ENCODE measurements around the gene MALAT1. TPM values are rescaled to one million over a fixed set of nuclear protein-coding genes. Genes with fewer than 3 reads are reported as not detected.
"Not testable (repeated sequence)": the region's sequence is repeated elsewhere in the genome, so short reads cannot be mapped to it uniquely, and the experiment has no call there.

MALAT1 gene
- total and polyA plus RNA-seq, 8 donors = 608 to 15,875 (median 753) TPM

DNA sequence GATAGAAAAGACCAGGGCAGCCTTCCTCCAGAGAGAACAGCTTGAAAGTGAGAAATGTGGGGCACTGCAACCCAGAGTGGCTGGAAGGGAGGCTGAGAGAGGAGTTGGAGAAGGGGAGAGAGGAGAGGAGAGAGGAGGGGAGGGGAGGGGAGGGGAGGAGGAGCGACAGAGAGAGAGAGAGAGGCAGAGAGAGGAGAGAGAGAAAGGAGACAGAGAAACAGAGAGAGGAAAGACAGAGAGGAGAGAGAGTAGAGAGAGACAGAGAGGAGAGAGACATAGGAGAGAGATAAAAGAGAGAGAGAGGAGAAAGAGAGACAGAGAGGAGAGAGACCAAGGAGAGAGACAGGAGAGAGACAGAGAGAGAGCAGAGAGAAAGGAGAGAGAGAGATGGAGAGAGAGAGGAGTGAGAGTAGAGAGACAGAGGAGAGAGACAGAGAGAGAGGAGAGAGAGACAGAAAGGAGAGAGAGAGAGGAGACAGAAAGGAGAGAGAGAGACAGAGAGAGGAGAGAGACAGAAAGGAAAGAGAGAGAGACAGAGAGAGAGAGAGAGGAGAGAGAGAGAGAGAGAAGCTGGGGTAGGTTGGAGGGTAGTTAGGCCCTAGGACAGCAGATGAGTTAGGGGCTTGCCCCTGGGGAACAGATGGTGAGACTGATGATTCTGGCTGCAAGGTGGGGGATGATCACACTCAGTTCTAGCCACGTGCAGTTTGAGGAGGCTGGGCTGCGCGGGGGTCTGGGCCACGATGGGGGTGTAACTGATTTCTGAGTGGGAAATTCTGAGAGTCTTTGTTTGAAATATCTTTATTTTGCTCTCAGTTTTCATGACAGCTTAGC lies 17.5 kb downstream of the MALAT1 start:
- no peak for ATAC-seq

GRCh38 chr11:65518941-65519549 lies 20.2 kb downstream of the MALAT1 start:
- ATAC-seq; H3K4me3 ChIP-seq; H3K27me3 ChIP-seq; H3K36me3 ChIP-seq; DNase-seq; H3K9me3 ChIP-seq; H3K27ac ChIP-seq; intact Hi-C loops (cut with DNase I): not testable (repeated sequence)
- H3K4me1 ChIP-seq = peaks cover 3 to 20% of the 10 kb centered on the region in 2 donors

More for the DNA sequence above, 17.5 kb downstream of the MALAT1 start:
- Histone ChIP-seq H3K27ac (no peak overlapping the region), H3K36me3 (no peaks in the 10 kb centered on the region), H3K27me3 (no peaks in the 10 kb centered on the region), H3K4me3 (no peak overlapping the region), H3K9me3 (no peaks in the 10 kb centered on the region), H3K4me1 (no peaks in the 10 kb centered on the region)
- peak in 1 of 4 donors; percentile 18 for DNase-seq
- intact Hi-C loops (cut with DNase I) = no loop called here
- TF ChIP-seq CTCF (IDR thresholded peaks at IDR 0.05) = no peak

GRCh38 chr11:65521777-65522521 lies 23.1 kb downstream of the MALAT1 start:
- H3K36me3 ChIP-seq; intact Hi-C loops (cut with DNase I); H3K9me3 ChIP-seq; H3K4me3 ChIP-seq; ATAC-seq; H3K27me3 ChIP-seq: not testable (repeated sequence)
- Histone ChIP-seq H3K4me1 (peaks cover 16 to 41% of the 10 kb centered on the region in 2 donors), H3K27ac (peak overlapping the region in 1 of 2 donors; percentile 62)
- peak in 2 of 4 donors; percentile 41 to 63 for DNase-seq

DNA sequence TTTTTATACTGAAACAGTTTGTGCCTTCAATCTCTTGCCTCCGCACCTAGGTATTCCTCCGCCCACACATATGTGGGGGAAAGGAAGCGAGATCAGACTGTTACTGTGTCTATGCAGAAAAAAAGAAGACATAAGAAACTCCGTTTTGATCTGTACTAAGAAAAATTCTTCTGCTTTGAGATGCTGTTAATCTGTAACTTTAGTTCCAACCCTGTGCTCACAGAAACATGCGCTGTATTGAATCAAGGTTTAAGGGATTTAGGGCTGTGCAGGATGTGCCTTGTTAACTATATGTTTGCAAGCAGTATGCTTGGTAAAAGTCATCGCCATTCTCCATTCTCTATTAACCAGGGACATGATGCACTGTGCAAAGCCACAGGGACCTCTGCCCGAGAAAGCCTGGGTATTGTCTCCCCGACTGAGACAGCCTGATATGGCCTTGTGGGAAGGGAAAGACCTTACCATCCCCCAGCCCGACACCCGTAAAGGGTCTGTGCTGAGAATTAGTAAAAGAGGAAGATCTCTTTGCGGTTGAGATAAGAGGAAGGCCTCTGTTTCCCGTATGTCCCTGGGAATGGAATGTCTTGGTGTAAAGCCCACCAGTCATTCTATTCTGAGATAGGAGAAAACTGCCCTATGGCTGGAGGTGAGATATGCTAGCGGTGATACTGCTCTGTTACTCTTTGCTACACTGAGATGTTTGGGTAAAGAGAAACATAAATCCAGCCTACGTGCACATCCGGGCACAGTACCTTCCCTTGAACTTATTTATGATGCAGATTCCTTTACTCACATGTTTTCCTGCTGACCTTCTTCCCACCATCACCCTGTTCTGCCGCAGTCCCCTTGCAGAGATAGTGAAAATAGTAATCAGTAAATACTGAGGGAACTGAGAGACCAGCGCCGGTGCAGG lies 24.1 kb downstream of the MALAT1 start:
- ATAC-seq; intact Hi-C loops (cut with DNase I); H3K9me3 ChIP-seq; H3K27me3 ChIP-seq; H3K4me3 ChIP-seq: not testable (repeated sequence)
- Histone ChIP-seq H3K4me1 (peaks cover 16 to 41% of the 10 kb centered on the region in 2 donors), H3K36me3 (peaks cover 0 to 15% of the 10 kb centered on the region in 2 donors), H3K27ac (peak overlapping the region in 1 of 2 donors; percentile 62)
- peak in 1 of 4 donors; percentile 13 for DNase-seq

DNA sequence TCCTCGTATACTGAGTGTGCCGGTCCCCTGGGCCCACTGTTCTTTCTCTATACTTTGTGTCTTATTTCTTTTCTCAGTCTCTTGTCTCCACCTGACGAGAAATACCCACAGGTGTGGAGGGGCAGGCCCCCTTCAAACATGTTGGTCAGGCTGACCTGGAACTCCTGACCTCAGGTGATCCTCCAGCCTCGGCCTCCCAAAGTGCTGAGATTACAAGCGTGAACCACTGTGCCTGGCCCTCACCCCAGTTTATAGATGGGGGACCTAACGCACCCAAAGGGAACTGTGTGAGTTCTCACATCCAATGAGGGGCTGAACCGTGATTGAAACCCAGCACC lies 24.8 kb downstream of the MALAT1 start:
- ATAC-seq; H3K27me3 ChIP-seq; H3K9me3 ChIP-seq; H3K4me3 ChIP-seq; intact Hi-C loops (cut with DNase I): not testable (repeated sequence)
- peaks cover 16 to 41% of the 10 kb centered on the region in 2 donors for H3K4me1 ChIP-seq
- H3K36me3 ChIP-seq = peaks cover 0 to 20% of the 10 kb centered on the region in 2 donors
- H3K27ac ChIP-seq = peak overlapping the region in 1 of 2 donors; percentile 62
- DNase-seq = peak in 1 of 4 donors; percentile 42

DNA sequence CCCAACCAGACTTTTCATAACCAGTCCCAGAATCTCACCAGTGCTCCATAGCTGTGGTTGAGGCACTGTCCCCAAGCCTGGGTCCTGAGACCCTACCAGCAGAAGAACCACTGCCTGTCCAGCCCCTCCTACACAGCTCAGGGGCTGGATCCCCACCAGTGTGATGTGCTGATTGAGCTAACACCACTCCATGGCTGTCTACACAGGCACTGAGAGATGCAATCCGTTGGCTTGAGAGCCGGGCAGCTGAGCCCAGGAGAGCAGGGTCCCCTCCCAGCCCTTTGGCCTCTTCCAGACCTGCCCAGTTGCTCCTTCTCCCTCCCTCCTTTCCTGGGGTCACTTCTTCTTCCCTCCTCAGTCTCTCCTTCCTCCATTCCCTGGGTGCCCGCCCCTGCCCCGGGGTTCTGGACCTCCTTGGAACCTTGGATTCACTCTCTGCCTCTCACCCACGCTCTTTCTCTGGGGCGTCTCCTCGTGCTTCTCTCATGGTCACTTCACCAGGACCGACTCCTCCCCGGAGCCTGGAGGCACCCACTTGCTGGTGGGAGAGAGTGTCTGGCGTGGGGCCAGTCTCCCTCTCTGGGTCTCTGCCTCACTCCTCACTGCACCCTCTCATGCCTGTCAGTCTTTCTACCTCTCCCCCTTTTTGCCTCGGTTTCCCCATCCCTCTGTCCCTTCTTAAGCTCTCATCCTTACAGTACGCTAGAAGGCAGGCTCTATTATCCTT lies 25.3 kb downstream of the MALAT1 start:
- TF ChIP-seq CTCF (IDR thresholded peaks at IDR 0.05) = no peak
- H3K9me3 ChIP-seq = no peaks in the 10 kb centered on the region
- peak in 2 of 4 donors; percentile 46 to 76 for DNase-seq
- peaks cover 16 to 41% of the 10 kb centered on the region in 2 donors for H3K4me1 ChIP-seq
- peaks cover 0 to 26% of the 10 kb centered on the region in 2 donors for H3K36me3 ChIP-seq
- peak overlapping the region; percentile 42 to 62 for H3K27ac ChIP-seq
- intact Hi-C loops (cut with DNase I) = no loop called here
- peak overlapping the region; percentile 8 to 71 for H3K4me3 ChIP-seq
- no peaks in the 10 kb centered on the region for H3K27me3 ChIP-seq
- ATAC-seq = peak; percentile 27
